Measurements from ENCODE around the gene COX14. TPM values are rescaled to one million over a fixed set of nuclear protein-coding genes. Genes with fewer than 3 reads are reported as not detected.

Gene COX14
- total RNA-seq, result 10 to 100 TPM; 43.1 to 51.0 TPM

DNA sequence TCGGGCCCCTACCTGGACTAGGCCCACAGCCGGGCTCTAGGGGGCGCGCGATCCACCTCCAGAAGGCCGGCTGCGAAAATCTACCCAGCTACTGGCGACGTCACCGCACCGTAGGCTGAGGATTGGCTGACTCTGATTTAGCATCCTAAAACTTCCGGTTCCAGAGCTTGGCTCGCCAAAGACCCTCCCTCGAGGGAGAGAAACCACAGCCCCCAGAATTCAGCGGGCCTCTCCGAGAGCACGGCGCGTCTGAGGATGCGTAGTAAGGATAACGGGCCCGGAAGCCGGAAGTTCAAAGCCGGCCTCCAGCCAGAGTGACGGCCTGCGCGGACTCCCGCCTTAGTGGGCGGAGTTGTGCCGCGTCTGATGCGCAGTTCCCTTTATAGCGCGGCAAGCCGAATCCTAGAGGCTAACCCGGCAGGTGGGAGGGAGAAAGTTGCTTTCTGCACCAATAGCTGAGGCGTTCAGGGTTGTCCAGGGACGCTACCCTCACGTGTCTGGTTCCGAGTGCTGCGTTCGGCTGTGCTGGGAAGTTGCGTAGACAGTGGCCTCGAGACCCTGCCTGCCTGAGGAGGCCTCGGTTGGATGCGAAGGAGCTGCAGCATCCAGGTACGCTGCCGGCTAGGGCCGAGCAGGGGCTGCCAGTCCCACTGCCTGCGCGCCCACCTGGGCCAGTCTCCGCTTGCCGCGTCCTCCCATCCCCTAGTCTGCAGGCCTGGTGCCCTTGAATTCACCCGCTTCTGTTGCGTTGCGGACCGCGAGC lies at the start of gene COX14:
TSS of gene COX14 (plus strand) at position 544 of the 763 bp plus-strand sequence. CDS start 7,808 bp downstream, outside the sequence.
- TF ChIP-seq, protein P1, sequence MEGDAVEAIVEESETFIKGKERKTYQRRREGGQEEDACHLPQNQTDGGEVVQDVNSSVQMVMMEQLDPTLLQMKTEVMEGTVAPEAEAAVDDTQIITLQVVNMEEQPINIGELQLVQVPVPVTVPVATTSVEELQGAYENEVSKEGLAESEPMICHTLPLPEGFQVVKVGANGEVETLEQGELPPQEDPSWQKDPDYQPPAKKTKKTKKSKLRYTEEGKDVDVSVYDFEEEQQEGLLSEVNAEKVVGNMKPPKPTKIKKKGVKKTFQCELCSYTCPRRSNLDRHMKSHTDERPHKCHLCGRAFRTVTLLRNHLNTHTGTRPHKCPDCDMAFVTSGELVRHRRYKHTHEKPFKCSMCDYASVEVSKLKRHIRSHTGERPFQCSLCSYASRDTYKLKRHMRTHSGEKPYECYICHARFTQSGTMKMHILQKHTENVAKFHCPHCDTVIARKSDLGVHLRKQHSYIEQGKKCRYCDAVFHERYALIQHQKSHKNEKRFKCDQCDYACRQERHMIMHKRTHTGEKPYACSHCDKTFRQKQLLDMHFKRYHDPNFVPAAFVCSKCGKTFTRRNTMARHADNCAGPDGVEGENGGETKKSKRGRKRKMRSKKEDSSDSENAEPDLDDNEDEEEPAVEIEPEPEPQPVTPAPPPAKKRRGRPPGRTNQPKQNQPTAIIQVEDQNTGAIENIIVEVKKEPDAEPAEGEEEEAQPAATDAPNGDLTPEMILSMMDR (IDR thresholded peaks at IDR 0.05), result peak; percentile 84
- no peaks in the 10 kb centered on the region for H3K9me3 Mint-ChIP-seq
- intact Hi-C loops (cut with micrococcal nuclease), result loop anchor here (10.0 kb wide), 1 partner anchor 203 kb away; no protein-coding TSS in a partner anchor
- ChIA-PET CTCF (interaction anchor here (0.7 to 5.9 kb wide), 60 partner anchors 11 to 291 kb away, joined by 3 to 57 read pairs (median 7); partner anchors contain the start of genes CERS5, GPD1, LIMA1 and SMARCD1), POLR2A (interaction anchor here (0.6 to 3.4 kb wide), 22 partner anchors 9 to 873 kb away, joined by 3 to 26 read pairs (median 4); partner anchors contain the start of genes CERS5, LIMA1, RACGAP1 and SMARCD1)
- H3K4me1 Mint-ChIP-seq (ENCODE audit: low read depth), result peaks cover 34% of the 10 kb centered on the region
- peak within 1 kb of the TSS; percentile 94 for H3K27ac Mint-ChIP-seq
- no peaks in the 10 kb centered on the region for H3K27me3 Mint-ChIP-seq
- DNase-seq, result peak; percentile 100
- H3K4me3 Mint-ChIP-seq, result peak within 1 kb of the TSS; percentile 95
- ATAC-seq, result peak; percentile 88
- H3K36me3 Mint-ChIP-seq (ENCODE audit: low read depth), result peaks cover 12% of the 10 kb centered on the region

DNA sequence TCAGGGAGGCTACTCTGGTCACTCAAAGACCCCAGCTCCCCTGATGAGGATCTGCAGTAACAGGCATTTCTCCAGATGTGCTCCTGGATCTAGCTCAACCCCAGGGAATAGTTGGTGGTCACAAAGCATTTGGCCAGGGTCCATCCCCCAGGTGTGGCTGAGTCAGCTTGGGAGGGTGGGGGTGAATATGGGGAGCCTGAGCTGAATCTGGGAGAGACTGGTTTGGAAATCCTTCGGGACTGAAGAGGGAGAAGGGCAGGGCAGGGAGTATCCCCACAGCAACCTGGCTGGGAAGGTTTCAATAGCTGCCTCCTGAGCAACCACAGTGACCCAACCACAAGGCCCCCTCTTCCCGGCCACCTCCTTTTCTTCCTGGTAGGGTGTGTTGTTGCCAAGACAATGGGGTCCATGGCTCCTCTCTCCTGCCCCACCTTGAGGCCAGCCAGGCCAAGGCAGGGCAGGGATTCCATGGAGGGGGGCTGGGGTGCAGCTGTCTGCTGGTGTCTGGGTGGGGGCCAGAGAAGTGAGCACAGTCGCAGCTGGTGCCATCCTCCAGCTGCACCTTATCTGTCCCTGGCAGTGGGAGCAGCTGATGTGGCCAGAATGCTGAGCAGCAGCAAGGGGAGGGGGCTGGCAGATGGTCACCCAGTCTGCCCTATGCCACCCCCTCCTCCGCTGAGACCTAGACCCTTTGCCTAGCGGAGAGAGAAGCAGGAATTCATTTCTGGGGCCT lies 49.1 kb upstream of the COX14 start:
- no peak overlapping the region for H3K27ac Mint-ChIP-seq

DNA sequence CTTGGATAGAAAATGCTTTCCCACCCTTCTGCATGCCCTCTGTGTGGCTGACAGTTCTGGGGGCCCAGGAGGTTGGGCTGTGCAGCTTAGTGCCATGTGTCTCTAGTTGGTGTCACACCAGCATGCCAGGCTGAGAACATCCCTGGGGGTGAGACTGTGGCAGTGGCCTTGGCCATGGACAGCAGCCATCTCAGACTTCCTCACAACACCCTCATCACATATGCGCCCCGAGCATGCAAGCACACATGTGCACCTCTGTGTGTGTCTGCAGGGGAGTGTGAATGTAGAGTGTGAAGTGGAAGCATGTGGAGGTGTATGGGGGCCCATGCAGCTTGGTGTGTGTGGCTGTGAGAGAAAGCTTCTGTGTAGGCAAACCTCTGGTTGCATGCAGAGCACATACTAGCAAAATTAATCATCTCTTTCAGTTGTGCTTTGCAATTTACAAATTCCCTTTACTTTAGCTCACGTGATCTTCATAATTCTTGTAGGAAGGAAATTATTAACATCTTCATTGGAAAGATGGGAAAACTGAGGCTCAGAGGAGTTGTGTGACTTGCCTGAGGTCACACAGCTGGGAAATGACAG lies 46.2 kb upstream of the COX14 start:
- Mint-ChIP-seq H3K36me3 (ENCODE audit: low read depth) (peaks cover 12% of the 10 kb centered on the region), H3K4me3 (no peak overlapping the region), H3K27ac (no peak overlapping the region), H3K4me1 (ENCODE audit: low read depth) (peaks cover 7% of the 10 kb centered on the region), H3K9me3 (no peaks in the 10 kb centered on the region), H3K27me3 (no peaks in the 10 kb centered on the region)
- intact Hi-C loops (cut with micrococcal nuclease), result no loop called here
- no peak for DNase-seq
- no peak for ATAC-seq
- ChIA-PET CTCF (interaction anchor here (0.8 to 22.9 kb wide), 9 partner anchors 9 to 188 kb away, joined by 3 to 299 read pairs (median 5); partner anchors contain the start of genes COX14 and SMARCD1), POLR2A (interaction anchor here (1.3 to 1.4 kb wide), 2 partner anchors 17 to 27 kb away, joined by 3 to 4 read pairs; no protein-coding TSS in a partner anchor)
- TF ChIP-seq, protein P1 (IDR thresholded peaks at IDR 0.05), result no peak

More for the DNA sequence above, 49.1 kb upstream of the COX14 start:
- peaks cover 20% of the 10 kb centered on the region for H3K36me3 Mint-ChIP-seq (ENCODE audit: low read depth)
- ChIA-PET POLR2A (interaction anchor here (1.2 kb wide), 1 partner anchor 21 kb away, joined by 4 read pairs; no protein-coding TSS in a partner anchor), CTCF (interaction anchor here (0.9 to 22.9 kb wide), 3 partner anchors 23 to 117 kb away, joined by 3 to 299 read pairs (median 47); no protein-coding TSS in a partner anchor)
- H3K4me3 Mint-ChIP-seq, result no peak overlapping the region
- no peaks in the 10 kb centered on the region for H3K9me3 Mint-ChIP-seq
- DNase-seq (no peak), ATAC-seq (no peak)
- TF ChIP-seq, protein P1 (IDR thresholded peaks at IDR 0.05), result no peak
- no peaks in the 10 kb centered on the region for H3K27me3 Mint-ChIP-seq
- peaks cover 27% of the 10 kb centered on the region for H3K4me1 Mint-ChIP-seq (ENCODE audit: low read depth)
- intact Hi-C loops (cut with micrococcal nuclease), result no loop called here

DNA sequence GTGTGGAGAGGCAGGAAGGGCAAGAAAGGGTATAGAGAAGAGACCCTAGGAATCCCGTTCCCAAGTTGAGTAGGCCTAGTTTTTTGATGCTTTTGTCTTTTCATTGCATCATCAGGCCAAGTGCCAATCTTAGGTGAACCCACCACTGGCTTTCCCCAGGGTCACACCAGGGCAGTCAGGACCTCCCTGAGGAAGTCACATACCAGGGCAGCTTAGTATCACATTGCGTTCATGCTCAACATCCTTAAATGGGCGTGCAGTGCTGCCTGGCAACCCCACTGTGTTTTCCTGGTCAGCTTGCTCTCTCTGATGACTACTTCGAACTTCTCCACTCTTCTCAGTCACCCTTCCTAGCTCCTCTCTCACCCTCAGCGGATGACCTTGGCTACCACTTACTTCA lies 45.6 kb upstream of the COX14 start:
- ATAC-seq (no peak), DNase-seq (no peak)
- H3K27ac Mint-ChIP-seq, result no peak overlapping the region
- peaks cover 4% of the 10 kb centered on the region for H3K4me1 Mint-ChIP-seq (ENCODE audit: low read depth)
- TF ChIP-seq, protein P1 (IDR thresholded peaks at IDR 0.05), result no peak
- H3K36me3 Mint-ChIP-seq (ENCODE audit: low read depth), result peaks cover 7% of the 10 kb centered on the region
- ChIA-PET CTCF (interaction anchor here (0.8 to 22.9 kb wide), 9 partner anchors 8 to 187 kb away, joined by 3 to 299 read pairs (median 5); partner anchors contain the start of genes COX14 and SMARCD1), POLR2A (interaction anchor here (0.5 to 1.4 kb wide), 4 partner anchors 16 to 39 kb away, joined by 3 to 4 read pairs (median 3); no protein-coding TSS in a partner anchor)
- H3K4me3 Mint-ChIP-seq, result no peak overlapping the region
- H3K9me3 Mint-ChIP-seq, result no peaks in the 10 kb centered on the region
- intact Hi-C loops (cut with micrococcal nuclease), result no loop called here
- no peaks in the 10 kb centered on the region for H3K27me3 Mint-ChIP-seq

All from activated CD8-positive, alpha-beta T cell treated with anti-CD3 and anti-CD28 coated beads for 36 hours (primary cell).